CD4-positive, alpha-beta T cell treated with Interleukin-17A for 1 hour (primary cell): Measurements from ENCODE around the gene CISH.

ENCODE experiments used
- DNase-seq: peaks from one replicate; pipeline ENCODE4 v3.0.0-alpha.2; 2020

The CISH gene

DNA sequence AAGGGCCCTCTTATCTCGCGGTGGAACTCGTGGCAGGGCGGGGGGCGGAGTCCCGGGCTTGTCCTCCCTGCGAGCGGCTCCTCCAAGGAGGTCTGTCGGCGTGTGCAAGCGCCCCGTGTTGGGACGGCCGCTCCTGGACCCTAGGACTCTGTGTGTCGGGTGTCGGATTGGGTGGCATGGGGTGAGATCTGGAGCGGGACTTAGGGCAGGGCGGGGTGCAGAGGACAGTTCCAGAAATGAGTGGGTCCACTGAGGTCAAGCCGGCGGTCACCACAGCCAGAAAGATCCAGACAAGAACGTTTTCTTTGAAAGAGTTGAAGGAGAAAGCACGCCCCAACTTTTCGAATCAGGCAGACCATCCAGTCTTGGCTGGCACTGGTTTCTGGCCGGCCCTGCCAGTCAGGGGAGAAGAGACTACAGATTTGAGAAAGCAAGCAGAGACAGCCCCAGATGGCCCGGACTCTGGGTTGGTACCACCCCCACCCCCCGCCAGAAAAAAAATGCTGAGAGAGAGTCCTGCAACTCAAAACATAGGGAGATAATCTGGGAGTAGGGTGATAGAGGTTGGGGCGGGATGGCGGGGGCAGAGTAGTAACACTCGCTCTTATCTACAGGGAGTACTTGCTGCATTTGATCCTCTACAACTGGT lies 784 bp upstream of the CISH start:
- DNase-seq, result no peak

DNA sequence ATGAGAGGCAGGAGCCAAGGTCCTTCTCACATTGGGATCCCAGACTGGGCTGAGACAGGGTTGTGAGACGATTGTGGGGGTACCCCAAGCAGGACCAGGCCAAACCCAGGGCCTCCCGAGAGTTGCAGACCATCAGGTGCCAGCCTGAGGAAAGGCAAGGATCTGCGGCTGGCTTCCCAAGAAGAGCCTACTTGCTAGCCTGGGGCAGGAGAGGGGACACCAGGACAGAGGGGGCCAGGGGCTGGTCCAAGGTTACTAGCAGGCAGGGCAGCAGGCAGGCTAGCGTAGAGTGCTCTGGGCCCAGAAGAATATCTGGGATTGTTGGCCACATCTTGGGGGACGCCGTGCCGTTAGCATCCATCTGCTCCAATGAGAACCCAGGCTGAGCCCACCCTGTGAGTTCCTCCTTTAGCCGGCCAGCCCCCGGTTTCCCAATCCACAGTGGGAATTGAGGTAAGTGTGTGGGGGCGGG lies 546 bp downstream of the CISH start:
- no peak for DNase-seq

DNA sequence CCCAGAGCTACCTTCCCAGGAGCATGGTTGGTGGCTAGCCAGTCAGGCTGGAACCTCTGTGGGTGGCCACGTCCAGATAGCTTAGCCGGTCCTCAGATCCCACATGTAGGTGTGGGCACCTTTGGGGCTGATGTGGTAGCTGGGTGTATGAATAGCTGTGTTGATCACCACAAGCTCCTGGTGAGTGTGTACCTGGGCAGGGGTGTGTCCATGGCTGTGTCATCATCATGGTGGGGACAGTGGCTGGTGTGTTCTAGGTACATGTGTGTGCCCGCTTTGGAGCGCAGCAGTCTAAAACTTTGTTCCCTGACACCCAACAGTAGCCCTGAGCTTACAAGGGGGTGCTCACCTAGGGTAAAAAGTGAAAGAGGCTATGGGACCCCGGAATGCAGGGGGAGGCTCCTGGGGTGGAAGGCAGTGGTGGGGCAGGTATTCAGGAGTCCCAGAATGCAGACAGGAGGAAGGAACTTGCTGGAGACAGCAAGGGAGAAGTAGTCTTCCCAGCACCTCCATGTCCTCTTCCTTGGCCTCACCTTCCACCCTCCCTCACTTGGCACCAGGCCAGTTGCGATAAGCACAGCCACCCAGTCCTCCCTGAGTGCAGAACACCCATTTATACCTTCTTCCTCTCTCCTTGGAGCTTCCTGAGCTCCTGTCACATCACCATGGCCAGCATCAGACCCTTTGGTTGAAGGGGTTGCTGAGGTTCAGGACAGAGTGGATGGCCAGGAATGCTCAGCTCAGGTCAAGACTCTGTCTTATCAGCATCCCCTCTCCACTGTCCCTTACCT lies 1.2 kb downstream of the CISH start:
- no peak for DNase-seq

DNA sequence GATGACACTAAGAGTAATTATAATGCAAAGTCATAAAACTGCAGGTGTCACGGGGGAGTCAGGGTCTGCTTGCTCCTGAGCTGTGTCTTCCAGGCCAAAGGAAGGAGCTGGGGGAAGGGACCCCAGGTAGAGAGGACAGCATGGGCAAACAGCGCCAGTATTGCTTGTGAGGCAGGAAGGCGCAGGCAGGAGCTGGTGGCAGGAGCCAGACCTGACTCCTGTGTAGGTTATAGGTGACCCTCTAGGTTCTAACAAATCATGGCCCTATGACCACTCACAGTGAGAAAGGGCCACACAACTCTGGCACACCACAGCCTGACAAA lies 1.9 kb downstream of the CISH start:
- DNase-seq, result no peak

DNA sequence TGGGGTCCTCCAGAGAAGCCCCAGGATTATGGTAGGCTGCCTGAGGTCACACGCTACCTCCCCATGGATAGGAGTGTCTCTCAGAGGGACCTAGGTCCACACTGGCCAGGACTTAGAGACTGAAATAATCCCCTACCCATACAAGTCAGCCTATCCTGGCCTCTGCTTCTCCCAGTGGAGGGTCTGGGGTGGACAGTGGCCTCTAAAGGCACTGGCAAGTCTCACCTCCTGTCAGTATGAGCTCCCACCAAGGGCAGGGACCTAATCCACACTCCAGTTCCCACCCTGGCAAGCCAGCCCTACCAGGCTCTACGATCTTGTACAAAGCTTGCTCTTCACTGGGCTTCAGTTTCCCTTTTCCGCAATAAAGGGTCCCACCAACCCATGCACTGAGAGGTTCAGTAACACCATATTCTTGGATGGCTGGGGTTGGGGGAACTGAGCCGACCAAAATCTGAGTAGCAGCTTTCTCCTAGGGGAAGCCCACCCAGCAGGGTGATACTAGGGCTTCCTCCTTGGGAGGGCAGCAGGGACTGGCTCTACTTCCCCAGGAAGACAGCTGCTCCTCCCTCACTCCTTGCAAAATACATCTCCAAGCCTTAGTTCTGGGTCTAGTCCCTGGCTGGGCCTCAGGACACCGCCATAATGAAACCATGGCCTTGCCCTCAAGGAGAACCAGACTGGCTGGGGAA lies 2.4 kb downstream of the CISH start:
- no peak for DNase-seq

DNA sequence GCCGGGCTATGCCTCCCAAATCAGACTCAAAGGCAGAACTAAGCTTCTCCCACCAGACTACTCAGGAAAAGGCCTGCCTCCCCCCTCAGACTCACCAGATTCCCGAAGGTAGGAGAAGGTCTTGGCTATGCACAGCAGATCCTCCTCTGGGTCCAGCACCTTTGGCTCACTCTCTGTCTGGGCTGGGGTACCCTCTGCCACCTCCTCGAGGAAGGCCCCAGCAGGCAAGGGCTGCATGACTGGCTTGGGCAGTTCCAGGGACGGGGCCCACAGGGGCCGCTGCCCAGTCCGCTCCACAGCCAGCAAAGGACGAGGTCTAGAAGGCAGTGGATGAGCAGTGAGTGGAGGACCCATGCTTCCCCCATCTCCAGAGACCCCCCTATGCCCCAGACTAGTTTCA lies 3.3 kb downstream of the CISH start:
- DNase-seq, result no peak

DNA sequence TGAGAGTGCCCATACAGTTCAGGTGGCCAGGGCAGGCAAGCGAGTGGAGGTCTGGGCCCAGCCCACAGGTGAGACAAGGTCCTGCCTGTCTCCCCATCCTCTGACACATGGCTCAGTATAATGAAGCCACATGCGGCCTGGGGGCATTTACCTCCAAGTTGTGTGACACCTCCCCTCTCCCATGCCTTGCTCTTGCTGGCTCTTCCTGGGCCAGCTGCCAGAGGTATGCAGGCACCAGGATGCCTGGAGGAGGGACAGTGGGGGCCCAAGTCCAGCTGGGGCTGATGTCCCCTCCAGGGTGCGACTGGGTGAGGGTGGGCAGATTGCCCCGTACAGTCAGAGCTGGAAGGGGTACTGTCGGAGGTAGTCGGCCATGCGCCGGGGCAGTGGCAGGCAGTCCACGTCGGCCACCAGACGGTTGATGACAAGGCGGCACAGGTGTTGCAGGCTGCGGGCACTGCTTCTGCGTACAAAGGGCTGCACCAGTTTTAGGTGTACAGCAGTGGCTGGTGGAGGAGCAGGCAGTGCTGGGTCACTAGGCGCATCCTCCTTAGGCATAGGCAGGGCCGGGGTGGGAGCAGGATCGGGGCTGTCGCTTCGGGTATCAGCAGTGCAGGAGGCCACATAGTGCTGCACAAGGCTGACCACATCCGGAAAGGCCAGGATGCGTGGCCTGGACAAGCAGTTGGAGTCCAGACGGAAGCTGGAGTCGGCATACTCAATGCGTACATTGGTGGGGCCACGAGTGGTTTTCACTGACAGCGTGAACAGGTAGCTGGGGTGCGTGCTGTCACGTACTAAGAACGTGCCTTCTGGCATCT lies 4.1 kb downstream of the CISH start:
- DNase-seq, result no peak

DNA sequence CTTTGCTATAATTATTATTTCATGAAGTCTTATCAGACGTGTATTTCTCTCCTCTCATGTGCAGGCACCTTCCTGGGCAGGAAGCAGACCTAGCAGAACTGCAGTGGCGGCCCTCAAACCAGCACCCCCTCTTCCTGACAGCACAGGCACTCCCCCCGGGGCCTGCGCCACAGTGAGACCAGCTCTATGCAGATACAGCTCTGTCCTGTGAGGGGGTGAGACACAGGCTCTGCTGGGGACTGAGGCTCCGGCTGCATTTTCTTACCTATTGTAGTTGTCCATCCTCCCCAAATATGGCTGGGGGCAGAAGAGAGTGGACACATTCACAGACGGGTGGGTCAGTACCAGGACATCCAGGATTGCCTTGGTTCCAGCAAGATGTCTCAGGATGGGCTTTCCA lies 5.0 kb downstream of the CISH start:
- DNase-seq, result peak; percentile 54

DNA sequence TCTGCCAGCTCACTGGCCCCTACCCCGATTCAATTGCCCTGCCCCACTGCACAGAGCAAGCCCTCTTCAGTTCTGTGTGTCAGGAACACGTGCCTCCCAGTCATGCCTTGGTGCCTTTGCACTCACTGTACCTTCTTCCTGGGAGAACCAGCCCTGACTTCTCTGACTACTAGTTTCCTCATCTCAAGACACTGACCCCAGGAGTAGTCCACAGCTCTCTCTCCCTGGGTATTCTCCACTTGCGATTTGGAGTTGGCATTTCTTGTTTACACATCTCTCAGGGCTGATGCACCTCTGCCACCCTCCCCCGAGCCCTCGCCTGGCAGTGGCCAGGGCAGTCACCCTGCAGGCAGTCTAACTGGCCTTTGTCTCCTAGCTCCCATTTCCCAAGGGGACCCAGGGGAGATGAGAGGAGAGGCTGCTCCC lies 5.7 kb downstream of the CISH start:
- no peak for DNase-seq

DNA sequence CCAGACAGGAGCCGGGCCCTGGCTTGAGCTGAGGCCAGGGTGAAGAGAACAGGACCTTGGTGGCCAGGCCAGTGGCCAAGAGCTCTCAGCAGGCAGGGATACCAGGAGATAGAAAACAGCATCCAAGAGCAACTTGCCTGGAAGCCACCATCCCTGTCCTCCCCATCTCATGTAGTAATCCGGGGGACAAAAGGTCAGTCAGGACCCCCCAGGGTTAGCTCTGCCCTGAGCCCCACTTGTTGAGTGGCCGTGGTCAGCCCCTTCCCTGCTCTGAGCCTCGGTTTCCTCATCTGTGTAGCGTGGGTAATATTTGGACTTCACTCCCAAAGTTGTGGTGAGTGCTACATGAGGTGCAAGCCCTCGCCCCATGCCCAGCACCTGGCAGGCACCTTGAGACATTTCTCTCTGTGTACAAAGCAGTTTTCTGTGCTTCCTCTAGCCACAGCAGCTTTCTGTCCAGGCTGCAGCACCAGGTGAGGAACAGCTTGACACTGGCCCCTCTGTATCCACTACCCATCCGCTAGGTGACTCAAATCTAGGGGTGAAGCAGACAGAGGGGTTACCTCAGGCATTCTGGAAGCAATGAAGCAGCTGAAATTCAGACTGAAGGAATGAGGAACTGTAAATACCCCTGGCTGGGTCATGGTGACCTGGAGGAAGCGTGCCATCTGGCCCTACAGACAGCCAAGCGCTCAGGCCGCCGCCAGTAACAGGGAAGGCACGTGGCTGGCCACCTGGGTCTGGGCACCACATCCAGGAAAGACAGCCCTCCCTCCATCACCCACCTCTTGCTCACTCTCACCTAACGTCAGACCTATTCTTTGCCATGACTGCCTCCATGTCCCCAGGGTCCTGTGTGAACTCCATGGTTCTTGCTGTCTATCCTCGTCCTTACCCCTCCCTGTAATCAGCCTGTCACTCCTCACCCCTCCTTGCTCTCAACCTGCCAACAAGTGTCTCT lies 6.7 kb downstream of the CISH start:
- no peak for DNase-seq

DNA sequence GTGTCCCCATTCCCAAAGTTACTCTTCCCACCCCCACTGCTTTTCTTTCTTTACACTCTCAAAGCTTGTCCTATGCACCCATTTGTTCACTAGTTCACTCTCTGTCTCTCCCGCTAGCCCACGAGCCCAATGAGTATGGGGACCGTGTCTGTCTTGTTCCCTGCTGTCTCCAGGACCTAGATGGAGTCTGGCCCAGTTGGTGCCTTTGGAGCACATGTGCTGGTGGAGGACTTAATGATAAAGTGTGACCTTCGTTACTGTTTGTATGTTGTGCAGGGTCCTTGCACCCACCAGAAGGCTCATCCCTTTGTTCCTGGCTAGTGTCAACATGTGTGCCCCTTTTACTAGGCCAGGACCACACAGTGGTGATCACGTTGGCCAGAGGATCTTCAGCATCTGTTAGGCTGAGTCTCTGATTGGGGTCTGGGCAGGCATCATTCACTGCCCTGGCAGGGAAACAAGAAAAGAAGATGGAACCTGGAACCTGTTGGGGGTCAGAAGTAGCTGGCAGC lies 7.4 kb downstream of the CISH start:
- DNase-seq, result no peak

DNA sequence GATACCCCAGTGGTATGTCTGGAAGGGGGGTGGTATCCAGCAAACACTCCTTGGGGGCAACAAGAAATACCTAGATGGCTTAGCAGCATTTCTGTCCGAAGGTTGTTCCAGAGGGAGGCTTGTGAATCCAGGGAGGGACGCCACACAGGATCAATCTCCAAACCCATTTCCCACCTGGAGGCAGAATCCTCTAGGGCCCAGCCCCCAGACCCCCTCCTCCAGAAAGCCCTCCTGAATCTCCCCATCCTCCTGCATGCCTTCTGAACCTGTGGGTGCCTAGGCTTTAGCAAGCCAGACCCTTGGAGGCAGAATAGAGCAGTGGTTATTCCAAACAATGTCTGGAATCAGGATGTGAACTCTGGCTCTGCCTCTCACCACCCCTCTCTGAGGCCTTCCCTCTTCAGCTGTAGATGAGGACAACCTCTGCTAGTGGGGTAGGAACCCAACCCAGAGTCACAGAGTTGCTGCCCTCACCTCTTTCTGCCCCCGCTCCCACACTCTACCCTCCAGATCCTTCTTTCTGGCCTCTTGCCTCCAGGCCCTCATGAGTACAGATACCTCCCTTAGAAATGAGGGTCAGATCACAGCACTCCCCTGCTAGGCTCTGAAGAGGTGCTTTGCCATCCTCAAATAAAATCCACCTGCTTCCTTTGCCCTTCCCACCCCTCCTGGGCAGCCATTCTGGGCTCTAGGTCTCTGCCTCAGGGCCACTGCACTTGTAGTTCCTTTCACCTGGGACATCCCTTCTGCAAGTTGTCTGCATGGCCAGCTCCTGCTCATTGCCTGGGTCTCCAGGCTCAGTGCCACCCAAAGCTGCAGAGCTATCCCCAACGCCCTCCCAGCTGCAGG lies 8.1 kb downstream of the CISH start:
- no peak for DNase-seq

DNA sequence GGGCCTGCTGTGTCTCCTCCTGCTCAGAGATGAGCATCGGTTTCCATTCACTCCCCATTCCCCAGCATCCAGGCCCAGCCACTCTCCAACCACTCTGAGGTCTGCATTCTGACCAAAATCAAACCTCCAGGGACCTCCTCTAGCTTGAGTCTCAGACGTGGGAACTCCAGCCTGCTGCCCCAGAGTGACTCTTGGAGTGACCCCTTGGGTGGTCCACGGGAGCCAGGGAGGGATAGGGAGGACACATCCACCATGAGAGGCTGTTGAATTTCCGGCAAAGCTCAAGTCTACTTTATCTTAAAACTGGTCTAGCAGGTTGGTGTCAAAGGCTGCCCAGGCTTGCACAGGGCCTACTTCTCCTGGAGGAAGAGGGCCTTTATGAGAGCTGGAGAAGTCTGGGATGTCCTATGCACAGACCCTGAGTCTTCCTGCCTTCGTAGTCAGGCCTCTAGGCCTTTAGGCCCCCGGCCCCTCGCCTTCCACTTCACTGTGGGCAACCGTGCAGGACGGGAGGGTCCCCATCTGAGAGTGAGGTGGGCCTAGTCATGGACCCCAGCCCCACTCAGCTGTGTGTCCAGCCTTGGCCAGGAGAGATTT lies 8.9 kb downstream of the CISH start:
- DNase-seq, result no peak

DNA sequence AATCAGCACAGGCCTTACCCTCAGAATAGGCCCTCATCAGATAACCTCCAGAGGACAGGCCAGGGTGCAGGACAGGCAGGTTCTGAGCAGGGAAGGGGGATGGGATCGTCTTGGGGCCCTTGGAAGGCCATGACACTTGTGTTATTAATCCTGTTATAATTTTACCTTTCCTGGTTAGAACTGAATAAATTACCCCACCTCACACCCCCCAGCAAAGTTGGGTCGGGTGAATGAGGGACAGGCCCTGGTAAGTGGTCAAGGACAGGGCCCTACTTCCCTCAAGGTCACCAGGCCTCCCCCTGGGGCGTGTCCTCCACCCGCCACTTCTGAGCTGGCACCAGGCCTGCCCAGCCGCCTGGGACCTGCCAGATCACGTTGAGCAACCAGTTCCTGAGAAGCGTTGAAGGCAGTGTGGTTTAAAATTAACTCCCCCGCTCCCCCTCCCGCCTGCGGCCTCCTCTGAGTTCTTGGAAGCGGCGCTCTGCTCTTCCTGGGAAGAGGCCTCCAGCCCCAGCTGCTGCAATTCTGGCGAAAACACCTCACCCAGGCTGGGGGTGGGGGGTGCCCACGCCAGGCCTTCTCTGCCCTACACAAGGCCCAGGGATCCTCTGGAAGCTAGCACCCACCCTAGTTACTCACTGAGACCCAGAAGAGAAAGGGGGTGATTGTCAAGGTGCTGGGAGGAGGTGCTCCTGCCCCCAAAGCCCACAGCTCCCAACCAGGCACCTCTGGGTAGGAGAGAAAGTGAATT lies 10.6 kb downstream of the CISH start:
- peak; percentile 74 for DNase-seq

DNA sequence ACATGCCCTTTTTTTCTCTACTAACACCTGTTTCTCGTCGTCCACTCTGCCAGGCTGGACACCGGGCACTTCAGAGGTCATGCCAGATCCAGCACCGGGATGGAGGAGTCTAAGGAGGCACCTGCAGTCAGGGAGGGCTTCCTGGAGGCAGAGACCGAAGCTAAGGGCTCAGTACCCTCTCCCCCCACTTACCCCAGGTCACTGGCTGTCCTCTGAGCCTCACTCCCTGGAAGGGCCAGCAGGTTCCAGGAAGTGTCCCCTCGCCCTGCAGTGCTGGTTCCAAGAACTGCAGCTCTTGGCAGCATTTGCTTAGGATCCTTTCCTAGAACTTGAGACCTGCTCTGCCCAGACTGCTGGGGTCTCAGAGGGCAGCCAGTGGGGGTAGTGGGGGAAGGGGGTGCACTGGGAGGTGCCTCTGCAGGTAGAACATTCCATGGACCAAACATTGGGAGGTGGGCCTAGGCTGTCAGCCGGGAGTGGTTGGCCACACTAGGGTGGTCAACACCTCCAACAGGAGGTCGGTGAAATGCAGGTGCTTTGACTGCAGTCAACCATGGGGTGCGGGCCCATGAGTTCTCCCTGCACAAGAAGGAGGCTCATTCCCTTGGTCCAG lies 11.3 kb downstream of the CISH start:
- DNase-seq, result no peak

DNA sequence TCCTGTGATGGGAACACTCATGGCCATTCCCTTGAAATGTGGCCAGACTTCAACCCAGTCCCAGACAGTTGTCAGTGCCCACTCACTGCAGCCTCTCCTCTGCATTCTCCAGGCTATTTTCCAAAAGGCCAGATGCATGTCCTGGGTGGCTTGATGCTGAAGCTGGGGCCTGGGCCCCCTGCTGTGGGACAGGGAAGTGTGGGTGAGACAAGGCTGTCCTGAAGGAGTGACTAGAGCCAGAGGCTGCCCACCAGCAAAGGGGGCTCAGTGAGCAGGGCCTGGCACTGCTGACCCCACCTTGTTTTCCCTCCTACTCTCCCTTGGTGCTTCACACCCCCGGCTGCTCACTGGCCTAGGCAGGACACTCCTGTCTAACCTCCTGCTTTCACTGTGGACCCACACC lies 11.9 kb downstream of the CISH start:
- DNase-seq, result no peak

DNA sequence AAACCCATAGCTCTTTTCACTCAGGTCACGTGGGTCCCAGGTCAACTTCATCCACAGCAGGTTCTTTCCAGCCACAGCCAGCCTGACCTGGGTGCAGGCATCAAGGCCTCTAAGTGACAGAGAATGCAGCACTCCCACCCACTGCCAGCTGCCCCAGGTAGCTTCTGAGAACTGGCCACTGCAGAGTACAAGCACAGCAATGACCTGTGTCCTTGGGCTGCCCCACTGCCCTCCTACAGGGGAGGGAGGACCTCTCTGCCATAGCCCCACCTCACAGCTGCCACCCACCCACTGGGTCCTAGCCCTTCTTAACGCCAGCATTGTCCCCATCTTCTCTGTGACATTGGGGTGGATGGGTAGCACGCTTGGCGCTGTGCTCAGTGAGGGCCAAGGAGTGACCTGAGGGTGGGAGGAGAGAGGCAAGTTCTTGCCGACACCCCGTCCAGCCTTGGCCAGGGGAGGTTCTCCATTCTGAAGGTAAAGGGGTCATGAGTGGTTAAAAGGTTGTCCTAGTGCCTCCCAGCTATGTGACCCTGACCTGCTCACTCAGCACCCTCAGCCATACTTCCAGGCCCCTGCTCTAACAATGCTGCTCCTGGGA lies 12.4 kb downstream of the CISH start:
- no peak for DNase-seq

DNA sequence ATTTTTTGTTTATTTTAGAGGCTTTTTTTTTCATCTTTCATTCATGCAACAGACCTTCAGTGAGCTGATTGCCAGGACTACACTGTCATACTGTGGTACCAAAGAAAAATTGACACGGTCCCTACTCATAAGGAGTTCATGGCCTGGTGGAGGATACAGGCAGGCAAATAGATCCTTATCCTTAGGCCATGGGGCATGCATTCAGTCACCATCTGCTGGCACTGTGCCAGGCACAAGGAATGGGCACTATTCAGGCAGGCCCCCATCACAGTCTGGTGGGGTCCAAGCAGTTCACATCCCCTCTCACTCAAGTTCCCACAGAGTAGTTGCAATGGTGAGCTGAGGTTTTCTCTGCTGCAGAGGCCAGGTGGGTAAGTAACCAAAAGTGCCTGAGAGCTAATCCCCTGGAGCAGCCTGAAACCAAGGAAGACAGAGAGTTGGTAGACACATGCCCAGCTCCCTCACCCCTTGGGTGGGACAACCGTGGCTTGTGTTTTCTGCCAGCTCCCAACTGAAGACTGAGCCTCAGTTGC lies 17.3 kb downstream of the CISH start:
- no peak for DNase-seq
